Uterus (tissue), 4 donors: ENCODE results near the gene HS3ST4. TPM values are rescaled to one million over a fixed set of nuclear protein-coding genes. Genes with fewer than 3 reads are reported as not detected.

Source experiments
- DNase-seq, 2 donors: peaks; one replicate each; pipeline ENCODE4 v3.0.0-alpha.2; 2019 to 2020
- H3K27ac ChIP-seq, 2 donors: fragments of 200-600 bp; sonication (generic); 1 replicate in 1 of 2; 2 replicates in 1 of 2; pipeline ENCODE4 v1.5.1; 2016 to 2018
- H3K27me3 ChIP-seq, 2 donors: fragments of 200-600 bp; sonication (generic); one replicate each; pipeline ENCODE4 v1.5.1; 2018 to 2019; ENCODE audit warnings: control low read depth in 1 of 2
- H3K36me3 ChIP-seq, 2 donors: fragments of 200-600 bp; sonication (generic); one replicate each; pipeline ENCODE4 v1.5.1; 2019; ENCODE audit warnings: control low read depth in 1 of 2
- H3K4me1 ChIP-seq, 2 donors: fragments of 200-600 bp; sonication (generic); one replicate each; pipeline ENCODE4 v1.5.1; 2018 to 2019; ENCODE audit warnings: control low read depth in 1 of 2
- H3K4me3 ChIP-seq, 2 donors: fragments of 200-600 bp; sonication (generic); 1 replicate in 1 of 2; 2 replicates in 1 of 2; pipeline ENCODE4 v1.5.1; 2018 to 2019; ENCODE audit warnings: mild to moderate bottlenecking in 1 of 2
- H3K9me3 ChIP-seq, 2 donors: fragments of 200-600 bp; sonication (generic); one replicate each; pipeline ENCODE4 v1.5.1; 2019; ENCODE audit warnings: control low read depth in 1 of 2
- CTCF ChIP-seq, 4 experiments: fragments of 200-600 bp in 2 of 4; fragments of 450-650 bp in 2 of 4; sonication (generic) in 2 of 4; IDR thresholded peaks; one replicate each; pipeline ENCODE4 v1.5.1; 2016 to 2019; ENCODE audit warnings: antibody characterized with exemption in 4 of 4, mild to moderate bottlenecking in 2 of 4, moderate library complexity in 1 of 4
- POLR2A ChIP-seq, 2 donors: fragments of 450-650 bp; IDR thresholded peaks; one replicate each; pipeline ENCODE4 v1.6.1; 2016; ENCODE audit warnings: antibody characterized with exemption in 2 of 2, mild to moderate bottlenecking in 1 of 2, moderate library complexity in 1 of 2
- intact Hi-C: fragments of 100-400 bp; cut with DNase I; formaldehyde crosslinking; loops from one replicate; pipeline ENCODE4 v1.15.1; 2023; ENCODE audit warnings: low total_unique reads
- total RNA-seq, 4 donors: library from RNA; depleted of rRNA in 3 of 4; stranded (reverse); fragments of >200 nt in 3 of 4; gene quantifications; one replicate each; pipeline versions ENCODE4 v1.1.0 to v1.2.4, GENCODE V29; 2014 to 2023
- donor health status: DM: yes; HTN: yes; CAD: no.

Gene HS3ST4
- total RNA-seq, 4 donors from 2014 or later, result 0.14 TPM; not detected in 3

- H3K36me3 ChIP-seq, result no peaks in the 10 kb centered on the region
- no peaks in the 10 kb centered on the region for H3K4me1 ChIP-seq
- H3K27me3 ChIP-seq, result no peaks in the 10 kb centered on the region
- TF ChIP-seq POLR2A (IDR thresholded peaks at IDR 0.05), result no peak
- no peak for TF ChIP-seq CTCF (IDR thresholded peaks at IDR 0.05)
- H3K27ac ChIP-seq, result no peak overlapping the region
- DNase-seq, result no peak
- no peaks in the 10 kb centered on the region for H3K9me3 ChIP-seq
- intact Hi-C loops, result no loop called here
- H3K4me3 ChIP-seq, result no peak overlapping the region
These were observed 220.6 kb downstream of the HS3ST4 start for GRCh38 chr16:25912321-25912720.

DNA sequence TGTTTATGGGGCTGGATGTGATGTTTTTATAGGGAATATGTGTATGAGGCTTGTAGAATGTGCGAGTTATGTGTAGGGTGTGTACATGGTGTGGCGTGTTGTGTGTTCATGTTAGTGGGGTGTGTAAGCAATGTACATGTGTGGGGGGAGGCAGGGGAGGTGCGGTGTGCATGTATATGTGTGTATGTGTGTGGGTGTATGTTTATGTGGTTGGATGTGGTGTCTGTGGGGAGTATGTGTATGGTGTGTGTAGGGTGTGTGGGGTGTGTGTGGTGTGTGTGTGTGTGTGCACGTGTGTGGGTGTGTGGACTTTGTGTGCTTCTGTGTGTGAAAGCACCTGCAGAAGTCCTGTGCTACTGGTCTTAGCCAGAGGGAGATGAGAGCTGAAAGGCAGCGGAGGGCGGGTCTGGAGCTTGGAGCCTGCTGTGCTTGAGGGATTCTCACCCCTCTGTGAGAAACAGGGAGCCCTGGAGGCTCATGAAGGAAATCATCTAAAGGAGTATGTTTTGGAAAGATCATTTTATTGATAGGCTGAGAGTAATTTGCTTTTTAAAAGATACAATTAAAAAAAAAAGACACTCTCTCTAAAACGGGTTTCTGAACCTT, 222.7 kb downstream of the HS3ST4 start:
- no peak for DNase-seq
- H3K9me3 ChIP-seq, result no peaks in the 10 kb centered on the region
- TF ChIP-seq POLR2A (IDR thresholded peaks at IDR 0.05), result no peak
- TF ChIP-seq CTCF (IDR thresholded peaks at IDR 0.05), result no peak
- H3K4me3 ChIP-seq, result no peak overlapping the region
- no peaks in the 10 kb centered on the region for H3K36me3 ChIP-seq
- no peak overlapping the region for H3K27ac ChIP-seq
- H3K27me3 ChIP-seq, result no peaks in the 10 kb centered on the region
- intact Hi-C loops, result no loop called here
- H3K4me1 ChIP-seq, result no peaks in the 10 kb centered on the region

GRCh38 chr16:25916037-25916436, 224.3 kb downstream of the HS3ST4 start:
- Histone ChIP-seq H3K9me3 (no peaks in the 10 kb centered on the region), H3K27ac (no peak overlapping the region), H3K27me3 (no peaks in the 10 kb centered on the region), H3K4me1 (no peaks in the 10 kb centered on the region), H3K4me3 (no peak overlapping the region), H3K36me3 (no peaks in the 10 kb centered on the region)
- TF ChIP-seq CTCF (IDR thresholded peaks at IDR 0.05) (no peak), POLR2A (IDR thresholded peaks at IDR 0.05) (no peak)
- no peak for DNase-seq
- intact Hi-C loops, result no loop called here

DNA sequence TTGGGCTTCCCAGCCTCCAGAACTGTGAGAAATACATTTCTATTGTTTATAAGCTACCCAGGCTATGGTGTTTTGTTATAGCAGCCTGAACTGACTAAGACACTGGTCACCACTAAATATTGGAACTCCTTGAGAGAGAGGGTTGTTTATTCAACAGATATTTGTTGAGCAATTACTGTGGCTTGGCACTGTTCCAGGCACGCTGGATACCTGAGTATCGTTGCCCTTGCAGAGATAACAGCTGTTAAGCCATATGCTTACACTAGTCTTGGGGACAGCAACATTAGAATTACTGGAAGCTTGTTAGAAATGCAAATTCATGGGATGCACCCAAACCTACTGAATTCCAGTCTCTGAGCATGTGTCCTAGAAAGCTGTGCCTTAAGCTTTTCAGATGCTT, 230.7 kb downstream of the HS3ST4 start:
- H3K27me3 ChIP-seq, result no peaks in the 10 kb centered on the region
- no peaks in the 10 kb centered on the region for H3K4me1 ChIP-seq
- no peak overlapping the region for H3K27ac ChIP-seq
- no peak for DNase-seq
- intact Hi-C loops, result no loop called here
- H3K36me3 ChIP-seq, result no peaks in the 10 kb centered on the region
- no peaks in the 10 kb centered on the region for H3K9me3 ChIP-seq
- H3K4me3 ChIP-seq, result no peak overlapping the region
- TF ChIP-seq POLR2A (IDR thresholded peaks at IDR 0.05) (no peak), CTCF (IDR thresholded peaks at IDR 0.05) (no peak)

- no peak for DNase-seq
- H3K27me3 ChIP-seq, result no peaks in the 10 kb centered on the region
- no peaks in the 10 kb centered on the region for H3K9me3 ChIP-seq
- H3K36me3 ChIP-seq, result no peaks in the 10 kb centered on the region
- no peak overlapping the region for H3K4me3 ChIP-seq
- TF ChIP-seq CTCF (IDR thresholded peaks at IDR 0.05) (no peak), POLR2A (IDR thresholded peaks at IDR 0.05) (no peak)
- intact Hi-C loops, result no loop called here
- no peaks in the 10 kb centered on the region for H3K4me1 ChIP-seq
- no peak overlapping the region for H3K27ac ChIP-seq
These were observed 233.7 kb downstream of the HS3ST4 start for GRCh38 chr16:25925421-25925820.
